GM10266 (cell line): ENCODE measurements around the gene LRRTM4.

Experiments
- DNase-seq: peaks from one replicate; pipeline ENCODE4 v3.0.0; 2012; ENCODE audit errors: extremely low spot score
- CTCF ChIP-seq: IDR thresholded peaks from 2 replicates; pipeline ENCODE4 v1.5.1; 2012; ENCODE audit warnings: mild to moderate bottlenecking, low read depth; ENCODE audit not compliant: control insufficient read depth, insufficient read depth; ENCODE audit errors: missing control alignments

Gene LRRTM4

GRCh38 chr2:77513191-77513590 lies 9.0 kb downstream of the LRRTM4 start:
- no peak for TF ChIP-seq CTCF
- DNase-seq, result no peak

- DNase-seq, result no peak
- TF ChIP-seq CTCF, result no peak
These were observed 9.7 kb downstream of the LRRTM4 start for GRCh38 chr2:77512507-77512906.

GRCh38 chr2:77508511-77508910 lies 13.7 kb downstream of the LRRTM4 start:
- TF ChIP-seq CTCF, result no peak
- no peak for DNase-seq

- no peak for DNase-seq
- no peak for TF ChIP-seq CTCF
These were observed 14.5 kb downstream of the LRRTM4 start for GRCh38 chr2:77507657-77508056.

GRCh38 chr2:77488141-77488540 lies 34.0 kb downstream of the LRRTM4 start:
- DNase-seq, result no peak
- TF ChIP-seq CTCF, result no peak

GRCh38 chr2:77487074-77487803 lies 34.9 kb downstream of the LRRTM4 start:
- TF ChIP-seq CTCF, result no peak
- no peak for DNase-seq

GRCh38 chr2:77484026-77484425 lies 38.1 kb downstream of the LRRTM4 start:
- no peak for DNase-seq
- no peak for TF ChIP-seq CTCF
